ENCODE measurements around the gene WDR7.

Gene WDR7

DNA sequence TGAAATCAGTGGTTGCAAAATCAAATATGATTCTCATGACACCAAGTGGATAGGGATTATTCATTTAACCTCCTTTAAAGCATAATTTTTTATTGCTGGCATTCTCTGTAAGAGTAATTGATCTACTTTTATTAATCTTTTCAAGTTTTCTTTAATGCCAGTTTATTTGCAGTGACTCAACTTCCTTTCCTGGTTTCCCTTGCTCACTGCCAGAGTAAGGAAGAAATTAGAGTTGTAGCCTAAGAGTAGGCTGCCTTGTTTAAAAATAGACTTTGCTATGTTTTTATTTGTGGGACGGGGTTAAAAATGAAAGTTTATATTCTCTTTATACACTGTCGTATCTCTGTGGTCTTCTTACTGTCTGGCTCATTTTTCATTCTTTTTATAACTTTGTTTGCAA, 148.6 kb downstream of the WDR7 start:
- DNase-seq (ENCODE audit: low spot score): no peak

DNA sequence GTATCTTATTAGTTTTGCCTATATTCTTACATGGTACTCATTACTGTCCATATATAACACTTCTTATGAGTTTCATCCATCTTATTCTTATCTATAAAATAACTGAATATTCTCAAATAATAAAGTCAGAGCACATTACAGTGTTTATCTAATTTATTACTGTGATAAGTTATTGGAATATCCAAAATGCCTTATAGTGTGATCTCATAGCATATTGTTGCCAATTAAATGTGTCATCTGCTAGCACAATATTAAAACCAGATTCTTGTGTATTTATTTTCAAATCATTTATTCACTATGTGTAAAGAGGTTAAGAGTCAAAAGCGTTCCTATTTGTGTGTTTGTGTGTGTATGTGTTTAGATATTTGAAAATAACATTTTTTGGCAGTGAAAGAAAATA, 151.9 kb downstream of the WDR7 start:
- DNase-seq (ENCODE audit: low spot score): no peak

DNA sequence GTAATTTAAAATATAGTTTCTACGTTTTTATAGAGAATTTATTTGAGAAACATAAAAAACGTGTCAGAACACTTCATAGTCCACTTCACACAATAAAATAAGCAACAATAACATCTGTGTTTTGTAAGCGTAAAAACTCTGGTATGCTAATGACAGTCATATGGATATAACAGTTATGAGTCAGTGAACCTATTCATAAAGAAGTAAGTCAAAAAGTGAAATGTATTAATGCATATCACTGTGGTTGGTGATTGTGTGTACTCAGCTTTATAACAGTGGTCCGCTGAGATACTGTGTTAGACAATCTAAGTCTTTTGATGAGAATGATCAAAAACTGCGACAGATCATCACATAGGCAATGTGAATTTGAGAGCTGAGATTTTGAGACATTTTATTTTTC, 153.2 kb downstream of the WDR7 start:
- DNase-seq (ENCODE audit: low spot score): no peak

DNA sequence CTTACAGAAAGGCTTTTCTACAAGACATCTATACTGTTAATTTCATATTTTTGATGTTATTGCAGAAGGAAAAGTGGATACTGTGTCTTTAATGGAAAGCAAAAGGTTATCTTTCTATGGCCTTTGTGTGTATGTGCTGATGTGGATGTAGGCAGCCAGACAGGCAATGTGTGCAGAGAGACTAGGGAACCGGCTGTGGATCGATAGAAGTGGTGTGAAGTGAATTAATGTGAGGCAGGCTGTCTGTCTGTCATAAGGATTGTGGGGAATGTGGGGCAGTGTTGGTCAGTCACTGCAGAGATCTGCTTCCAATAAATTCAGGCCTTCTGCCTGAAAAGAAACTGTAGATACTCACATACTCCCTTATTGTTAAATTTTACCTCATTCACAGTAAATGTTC, 156.7 kb downstream of the WDR7 start:
- peak; percentile 25 for DNase-seq (ENCODE audit: low spot score)

DNA sequence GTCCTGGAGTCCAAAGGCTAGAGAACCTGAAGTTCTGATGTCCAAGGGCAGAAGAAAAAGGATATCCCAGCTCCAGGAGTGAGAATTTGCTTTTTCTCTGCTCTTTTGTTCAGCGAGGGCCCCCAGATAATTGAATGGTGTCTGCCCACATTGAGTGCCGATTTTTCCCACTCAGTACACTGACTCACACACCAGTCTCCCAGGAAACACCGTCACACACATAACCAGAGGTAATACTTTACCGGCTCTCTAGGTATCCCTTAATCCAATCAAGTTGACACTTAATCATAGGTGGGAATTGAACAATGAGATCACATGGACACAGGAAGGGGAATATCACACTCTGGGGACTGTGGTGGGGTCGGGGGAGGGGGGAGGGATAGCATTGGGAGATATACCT, 161.5 kb downstream of the WDR7 start:
- DNase-seq (ENCODE audit: low spot score): no peak

DNA sequence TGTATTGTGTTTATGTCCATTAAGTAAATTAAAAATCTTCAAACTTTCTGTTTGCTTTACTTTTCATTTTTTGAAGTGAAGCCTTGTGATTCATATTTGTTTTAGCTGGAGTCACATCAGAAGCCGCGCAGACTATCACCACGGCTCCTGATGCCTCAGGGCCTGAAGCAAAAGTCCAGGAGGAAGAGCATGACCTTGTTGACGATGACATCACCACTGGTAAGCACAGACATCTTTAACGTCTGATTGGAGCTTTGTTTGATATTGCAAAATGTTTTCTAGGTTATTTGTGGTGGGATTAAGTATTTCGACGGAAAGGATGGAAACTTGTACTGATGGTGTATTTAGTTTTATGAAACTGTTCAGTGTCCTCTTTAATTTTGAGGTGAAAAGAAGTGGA, 164.8 kb downstream of the WDR7 start:
- no peak for DNase-seq (ENCODE audit: low spot score)

DNA sequence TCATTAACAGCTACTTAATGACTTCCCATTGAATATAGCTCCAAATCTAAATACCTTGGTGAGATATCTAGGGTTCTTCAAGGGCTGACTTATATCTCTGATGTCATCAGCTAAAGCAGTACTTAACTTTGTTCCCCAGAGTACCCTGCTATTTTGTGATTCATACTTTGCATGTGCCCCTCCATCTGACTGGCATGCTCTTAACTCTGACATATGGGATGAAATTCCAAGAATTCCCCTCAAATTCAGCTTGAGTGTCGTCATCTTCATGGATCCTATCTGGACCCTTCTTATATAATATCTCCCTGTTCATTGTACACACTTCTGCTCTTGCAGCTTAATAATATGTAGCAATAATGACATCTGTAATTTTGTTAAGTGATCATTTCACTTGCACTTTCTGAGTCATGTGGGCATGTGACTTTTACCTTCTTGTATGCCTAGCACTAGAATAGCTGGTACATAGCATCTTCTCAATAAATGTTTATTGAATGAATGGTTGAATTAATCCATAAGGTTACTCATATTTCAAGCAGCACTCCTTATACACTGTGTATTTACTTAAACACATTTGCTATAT, 172.9 kb downstream of the WDR7 start:
- DNase-seq (ENCODE audit: low spot score): no peak

DNA sequence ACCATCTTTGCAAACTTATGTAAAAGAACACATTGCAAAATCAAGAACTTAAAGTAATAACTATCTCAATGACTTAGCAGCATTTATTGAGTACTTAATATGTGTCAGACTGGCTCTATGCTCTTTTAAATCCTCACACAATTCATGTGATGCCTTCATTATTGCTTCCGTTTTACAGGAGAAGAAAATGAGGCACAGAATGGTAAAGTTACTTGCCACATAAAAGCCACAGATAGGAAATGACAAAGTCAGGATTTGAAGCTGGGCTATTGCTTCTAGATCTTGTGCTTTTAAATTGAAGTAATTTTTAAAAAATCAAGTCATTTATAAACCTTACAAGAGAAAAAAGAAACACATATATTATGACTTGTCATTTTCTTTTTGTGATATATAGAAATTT, 174.2 kb downstream of the WDR7 start:
- DNase-seq (ENCODE audit: low spot score): no peak

DNA sequence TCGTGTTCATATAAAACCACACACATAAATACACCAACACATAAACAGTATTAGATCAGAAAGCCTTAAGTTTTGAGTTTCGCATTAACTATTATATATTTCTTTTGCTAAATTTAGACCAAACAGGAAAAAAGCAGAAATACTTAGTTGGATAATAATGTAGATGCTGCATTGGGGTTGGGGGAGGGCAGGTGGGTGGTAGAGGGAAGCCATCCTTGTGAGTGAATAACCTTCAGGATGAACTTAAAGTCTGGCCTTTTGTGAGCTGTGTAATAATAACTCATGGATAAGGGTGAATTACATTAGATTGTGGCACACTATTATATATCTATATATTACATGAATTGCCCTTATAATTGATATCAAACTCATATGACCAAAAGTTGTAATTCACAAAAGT, 174.7 kb downstream of the WDR7 start:
- DNase-seq (ENCODE audit: low spot score): no peak

DNA sequence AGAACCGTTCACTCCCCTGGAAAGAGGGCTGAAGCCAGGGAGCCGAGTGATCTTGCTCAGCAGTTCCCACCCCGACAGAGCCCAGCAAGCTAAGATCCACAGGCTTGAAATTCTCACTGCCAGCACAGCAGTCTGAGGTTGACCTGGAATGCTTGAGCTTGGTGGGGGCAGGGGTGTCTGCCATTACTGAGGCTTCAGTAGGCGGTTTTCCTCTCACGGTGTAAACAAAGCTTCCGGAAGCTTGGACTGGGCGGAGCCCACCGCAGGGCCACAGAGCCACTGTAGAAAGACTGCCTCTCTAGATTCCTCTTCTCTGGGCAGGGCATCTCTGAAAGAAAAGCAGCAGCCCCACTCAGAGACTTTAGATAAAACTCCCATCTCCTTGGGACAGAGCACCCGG, 180.8 kb downstream of the WDR7 start:
- DNase-seq (ENCODE audit: low spot score): no peak

DNA sequence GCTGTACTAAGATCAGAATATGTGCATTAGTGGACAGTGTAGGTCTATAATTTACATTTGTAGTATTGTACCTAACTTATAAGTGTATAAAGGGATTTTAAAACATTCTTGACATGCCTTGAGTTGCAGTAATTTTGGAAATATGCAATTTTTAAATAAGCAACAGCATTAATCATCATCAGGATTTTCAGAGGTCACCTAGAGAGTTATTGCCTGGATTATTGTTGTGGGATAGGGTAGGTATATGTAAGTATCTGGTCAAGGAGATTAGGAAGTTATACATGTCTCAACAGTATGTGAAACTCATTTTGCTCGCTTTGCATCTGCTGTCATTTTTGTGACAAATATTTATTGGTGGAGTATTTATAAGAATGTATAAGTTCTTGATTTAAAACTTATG, 184.2 kb downstream of the WDR7 start:
- DNase-seq (ENCODE audit: low spot score): no peak

DNA sequence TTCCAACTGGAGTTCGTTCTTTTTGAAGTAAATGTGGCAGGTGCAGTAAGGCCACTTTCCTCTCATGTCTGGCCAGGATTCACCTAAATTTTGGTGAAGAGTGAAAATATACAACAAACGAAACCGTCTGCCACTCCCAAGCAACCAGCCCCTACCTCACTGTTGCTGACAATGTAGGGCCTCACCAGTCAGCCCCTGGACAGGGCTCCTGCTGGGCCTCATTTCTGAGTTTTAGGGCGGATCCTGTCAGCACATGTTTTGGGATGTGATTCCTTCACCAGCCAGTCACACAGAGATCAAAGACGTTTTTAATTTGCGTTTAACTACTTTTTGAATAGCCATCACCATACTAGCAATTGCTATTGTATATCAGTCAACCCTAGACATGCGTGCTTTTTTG, 185.0 kb downstream of the WDR7 start:
- DNase-seq (ENCODE audit: low spot score): no peak

DNA sequence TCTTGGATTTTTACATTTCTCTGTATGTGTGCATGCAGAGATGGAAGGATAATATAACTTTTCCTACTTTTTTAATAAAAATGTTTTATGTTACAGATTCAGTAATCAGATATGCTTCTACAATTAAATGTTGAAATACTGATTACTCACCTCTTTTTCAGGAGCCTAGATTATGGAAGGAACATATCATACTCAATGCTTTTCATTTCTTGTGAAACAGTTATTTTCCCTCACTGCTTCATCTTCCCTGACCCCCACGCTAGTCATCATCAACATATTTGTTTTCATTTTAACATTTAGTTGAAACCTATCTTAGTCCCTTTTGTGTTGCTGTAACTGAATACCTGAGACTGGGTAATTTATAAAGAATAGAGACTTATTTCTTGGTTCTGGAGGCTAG, 190.7 kb downstream of the WDR7 start:
- no peak for DNase-seq (ENCODE audit: low spot score)

DNA sequence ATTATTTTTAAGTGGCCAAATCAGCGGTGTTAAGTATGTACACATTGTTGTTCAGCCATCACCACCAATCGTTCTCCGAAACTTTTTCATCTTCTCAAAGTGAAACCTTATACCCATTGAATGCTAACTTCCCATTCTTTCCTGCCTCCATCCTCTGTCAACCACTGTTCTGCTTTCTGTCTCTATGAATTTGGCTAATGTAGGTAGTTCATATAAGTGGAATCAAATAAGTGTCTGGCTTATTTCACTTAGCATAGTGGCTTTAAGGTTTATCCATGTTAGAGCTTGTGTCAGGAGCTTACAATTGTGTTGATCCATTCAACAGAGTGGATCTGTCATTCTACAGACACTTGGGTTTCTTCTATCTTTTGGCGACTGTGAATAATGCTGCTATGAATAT, 192.1 kb downstream of the WDR7 start:
- DNase-seq (ENCODE audit: low spot score): peak; percentile 85

DNA sequence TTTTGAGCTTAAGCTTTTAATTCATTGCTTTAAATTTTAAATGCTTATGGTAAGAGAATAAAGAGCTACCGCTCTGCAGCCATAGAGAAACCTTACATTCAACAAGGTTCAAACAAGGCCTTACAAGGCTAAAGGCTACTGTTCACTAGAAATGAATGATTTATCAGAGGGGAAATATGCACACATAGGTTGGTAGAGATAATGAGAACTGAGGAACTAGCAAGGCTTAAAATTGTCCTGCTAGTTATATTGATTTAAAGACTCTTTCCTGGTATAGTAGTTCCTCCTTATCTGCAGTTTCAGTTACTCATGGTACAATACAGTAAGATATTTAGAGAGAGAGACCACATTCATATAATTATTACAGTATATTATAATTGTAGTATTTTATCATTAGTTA, 193.4 kb downstream of the WDR7 start:
- DNase-seq (ENCODE audit: low spot score): no peak

DNA sequence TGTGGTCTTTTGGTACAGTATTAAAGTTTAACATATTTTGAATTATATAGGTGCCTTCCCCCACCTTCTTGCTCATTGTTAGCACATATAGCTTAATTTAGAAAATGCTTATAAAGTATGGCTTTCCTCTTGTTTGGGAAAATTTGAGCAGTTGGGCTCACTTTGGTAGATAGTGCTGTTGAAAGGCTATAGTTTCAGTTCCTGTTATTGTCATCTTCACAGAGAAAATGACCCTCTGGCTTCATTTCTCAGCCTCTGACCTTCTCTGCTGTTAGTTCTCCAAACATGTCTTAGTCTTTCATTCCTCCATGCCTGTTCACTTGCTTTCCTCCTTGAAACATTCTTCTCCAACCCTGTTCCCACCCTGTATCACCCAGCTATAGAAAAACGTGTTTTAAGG, 200.6 kb downstream of the WDR7 start:
- DNase-seq (ENCODE audit: low spot score): no peak

DNA sequence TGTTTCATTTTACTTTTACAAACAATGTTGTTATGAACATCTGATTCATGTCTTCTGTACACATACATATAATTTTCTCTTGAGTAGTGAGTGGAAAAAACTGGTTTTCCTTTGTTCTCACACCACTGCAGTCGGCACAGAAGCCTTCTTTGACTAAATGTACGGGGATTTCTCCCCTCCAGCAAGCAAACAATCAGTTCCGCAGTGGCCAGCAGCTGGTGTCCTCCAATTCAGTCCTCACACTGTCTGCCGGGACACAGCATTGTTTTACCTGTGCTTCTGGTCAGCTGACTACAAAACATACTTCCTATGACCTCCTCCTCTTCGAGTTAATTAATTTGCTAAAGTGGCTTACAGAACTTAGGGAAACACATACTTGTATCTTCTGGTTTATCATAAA, 202.8 kb downstream of the WDR7 start:
- DNase-seq (ENCODE audit: low spot score): no peak

DNA sequence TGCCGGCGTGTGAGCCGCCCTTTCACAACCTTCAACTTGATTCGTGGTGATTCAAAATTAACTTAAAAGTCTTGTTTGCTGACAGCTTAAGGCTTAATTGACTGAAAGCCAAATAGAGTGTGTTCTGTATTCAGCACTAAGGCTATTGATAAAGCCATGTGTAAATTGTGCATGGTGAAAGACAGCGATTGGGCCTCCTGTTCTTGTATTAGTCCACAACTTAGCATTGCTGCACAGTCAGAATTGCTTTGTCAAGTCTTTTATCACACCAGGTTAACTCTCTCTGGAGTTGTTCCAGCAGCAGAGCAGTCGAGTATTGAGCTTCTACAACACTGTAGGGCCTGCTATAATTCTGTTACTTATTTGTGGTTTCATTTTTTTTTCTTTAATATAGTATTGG, 210.1 kb downstream of the WDR7 start:
- DNase-seq (ENCODE audit: low spot score): peak; percentile 5

DNA sequence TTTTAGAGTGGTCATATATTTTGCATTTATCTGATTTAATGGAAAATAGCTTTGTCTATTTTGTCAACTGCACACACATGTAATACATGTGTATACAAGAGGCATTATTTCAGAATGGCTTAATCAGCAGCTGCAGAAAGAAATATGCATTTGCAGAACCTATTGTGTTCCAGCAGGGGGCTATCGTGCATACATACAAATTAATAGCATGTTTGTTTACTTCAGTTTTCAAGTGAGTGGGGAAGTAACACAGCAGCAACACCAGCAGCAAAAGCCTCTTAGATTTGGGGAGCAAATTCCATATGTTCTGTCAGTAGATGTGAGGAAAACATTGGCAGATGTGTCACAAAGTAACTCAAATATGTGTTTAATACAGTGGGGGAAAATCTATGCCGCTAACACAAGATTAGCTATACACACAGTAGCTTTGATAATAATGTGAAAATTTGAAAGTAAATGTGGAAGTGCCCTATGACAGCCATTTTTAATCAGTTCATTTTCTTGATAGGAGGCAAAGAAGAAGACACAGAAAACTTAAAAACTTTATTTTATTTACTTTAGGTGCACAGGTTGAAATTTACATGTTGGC, 218.1 kb downstream of the WDR7 start:
- DNase-seq (ENCODE audit: low spot score): peak; percentile 49

DNA sequence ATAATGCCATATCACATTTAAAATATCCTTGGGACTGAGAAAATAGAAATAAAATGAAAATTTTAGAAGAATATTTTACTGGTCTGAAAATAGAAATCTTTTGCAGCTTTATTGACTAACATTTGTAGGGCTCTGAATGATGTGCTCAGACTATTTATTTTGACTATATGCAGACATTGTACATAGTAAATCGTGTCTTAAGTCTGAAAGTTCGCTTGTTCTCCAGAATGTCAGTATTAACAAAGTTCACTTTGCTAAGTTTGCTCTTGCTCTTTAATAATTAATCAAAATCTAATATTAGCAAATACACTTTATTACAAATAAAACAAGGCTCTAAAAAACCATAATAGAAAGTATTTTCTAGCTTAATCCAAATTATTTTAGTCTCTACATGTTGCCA, 219.8 kb downstream of the WDR7 start:
- DNase-seq (ENCODE audit: low spot score): no peak

DNA sequence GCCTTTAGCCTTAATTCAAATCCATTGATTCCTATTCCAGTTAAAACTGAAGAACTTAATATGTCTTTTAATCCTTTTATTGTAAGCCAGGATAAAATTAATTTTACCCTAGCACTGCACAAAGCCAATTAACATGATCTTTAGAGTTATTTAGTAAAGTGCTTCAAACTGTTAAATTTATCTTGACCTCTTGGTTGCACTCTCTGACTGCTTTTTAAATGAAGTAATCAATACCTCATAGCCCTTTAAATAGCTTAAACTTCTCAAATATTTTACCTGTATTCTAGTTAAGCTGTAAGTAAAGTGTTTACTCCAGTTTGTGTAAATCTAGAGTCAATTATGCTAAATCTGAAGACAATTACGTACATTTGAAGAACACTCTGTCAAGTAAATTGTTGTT, 221.0 kb downstream of the WDR7 start:
- DNase-seq (ENCODE audit: low spot score): no peak

DNA sequence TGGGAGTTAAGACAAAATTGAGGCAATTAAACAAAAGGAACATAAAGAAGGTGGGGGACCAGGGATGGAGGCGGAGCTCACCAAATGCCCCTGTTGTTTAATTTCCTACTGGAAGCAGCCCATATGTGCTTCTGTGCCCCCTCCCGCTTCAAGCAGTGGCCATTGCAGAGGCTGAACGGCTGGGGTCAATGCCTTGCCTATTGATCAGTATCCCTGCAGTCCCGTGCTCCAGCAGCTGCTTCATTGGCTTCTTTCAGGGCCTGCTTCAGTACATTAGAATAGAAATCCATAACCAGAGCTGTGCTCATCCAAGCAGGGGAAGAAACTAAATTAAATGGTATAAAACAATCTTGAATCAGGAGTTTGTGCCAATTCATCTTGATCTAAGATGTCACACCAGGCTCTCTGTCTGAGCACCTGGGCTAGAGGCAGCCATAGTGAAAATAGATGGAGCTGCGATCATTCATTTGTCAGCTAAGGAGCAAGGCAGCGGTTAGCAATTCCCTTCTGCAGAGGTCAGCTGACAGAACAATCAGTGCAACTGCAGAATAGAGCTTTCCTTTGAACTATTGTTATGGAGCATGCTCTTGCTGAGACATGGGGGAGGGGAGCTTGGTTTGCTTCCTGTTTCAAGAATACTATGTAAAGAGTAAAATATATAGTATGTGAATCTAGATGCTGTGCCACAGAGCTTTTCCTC, 222.4 kb downstream of the WDR7 start:
- DNase-seq (ENCODE audit: low spot score): peak; percentile 25

DNA sequence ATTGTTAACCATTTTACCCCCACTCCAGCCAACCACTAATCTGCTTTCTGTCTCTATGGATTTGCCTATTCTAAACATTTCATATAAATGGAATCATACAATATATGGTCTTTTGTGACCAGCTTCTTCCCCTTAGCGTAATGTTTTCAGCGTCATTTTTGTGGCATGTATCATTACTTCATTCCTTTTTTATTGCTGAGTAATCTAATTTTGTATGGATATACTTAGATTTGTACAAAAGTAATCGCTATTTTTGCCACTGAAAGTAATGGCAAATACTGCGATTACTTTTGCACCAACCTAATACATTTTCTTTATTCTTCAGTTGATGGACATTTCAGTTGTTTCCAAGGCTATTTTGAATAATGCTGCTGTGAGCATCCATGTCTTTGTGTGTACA, 227.6 kb downstream of the WDR7 start:
- no peak for DNase-seq (ENCODE audit: low spot score)

DNA sequence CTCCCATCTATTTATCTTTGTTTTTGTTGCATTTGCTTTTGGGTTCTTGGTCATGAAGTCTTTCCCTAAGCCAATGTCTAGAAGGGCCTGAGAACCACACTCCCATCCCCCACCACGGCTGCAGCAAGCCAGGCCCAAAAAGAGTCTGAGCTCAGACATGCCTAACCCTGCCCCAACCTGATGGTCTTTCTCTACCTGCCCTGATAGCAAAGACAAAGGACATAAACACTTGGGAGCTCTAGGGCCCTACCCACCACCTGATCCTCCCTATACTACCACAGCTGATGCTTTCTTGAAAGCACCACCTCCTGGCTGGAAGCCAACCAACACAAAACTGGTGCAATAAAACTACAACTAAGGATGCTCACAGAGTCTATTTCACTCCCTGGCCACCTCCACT, 233.4 kb downstream of the WDR7 start:
- no peak for DNase-seq (ENCODE audit: low spot score)
